Left ventricle myocardium inferior (tissue), 1 donor: Measurements from ENCODE around the gene SLC10A1. TPM values are rescaled to one million over a fixed set of nuclear protein-coding genes. Genes with fewer than 3 reads are reported as not detected.
"Not testable (repeated sequence)": the region's sequence is repeated elsewhere in the genome, so short reads cannot be mapped to it uniquely, and the experiment has no call there.

Experiments used
- DNase-seq: peaks from one replicate; pipeline ENCODE4 v3.0.0-alpha.2; 2020
- H3K27ac ChIP-seq: fragments of 200-600 bp; replicated peaks from 2 replicates; pipeline ENCODE4 v1.8.0; 2021
- H3K27me3 ChIP-seq: fragments of 200-600 bp; 2 replicates; pipeline ENCODE4 v1.8.0; 2021; ENCODE audit warnings: low read depth
- H3K36me3 ChIP-seq: fragments of 200-600 bp; 2 replicates; pipeline ENCODE4 v1.8.0; 2021
- H3K4me1 ChIP-seq: fragments of 200-600 bp; 2 replicates; pipeline ENCODE4 v1.8.0; 2021
- H3K4me3 ChIP-seq: fragments of 200-600 bp; 2 replicates; pipeline ENCODE4 v1.8.0; 2021; ENCODE audit warnings: mild to moderate bottlenecking, moderate library complexity
- H3K9me3 ChIP-seq: fragments of 200-600 bp; replicated peaks from 2 replicates; pipeline ENCODE4 v1.8.0; 2021
- CTCF ChIP-seq: fragments of 200-600 bp; IDR thresholded peaks from 2 replicates; pipeline ENCODE4 v1.8.0; 2021; ENCODE audit warnings: antibody characterized with exemption, mild to moderate bottlenecking, borderline replicate concordance
- intact Hi-C: fragments of 100-400 bp; cut with micrococcal nuclease; formaldehyde crosslinking; loops from one replicate; pipeline ENCODE4 v1.11.0; 2022
- total RNA-seq: library from RNA; stranded (reverse); fragmentation: NEBNext Ultra II Directional; extraction: Animal tissue kit (Norgen Biotek cat#: 25700); gene quantifications from one replicate; pipeline ENCODE4 v1.2.1, GENCODE V29; 2021
- donor health status: DM: no; HTN: yes; CAD: no; lungs with severe emphysema.

Gene SLC10A1
- total RNA-seq, 1 donor from 2014 or later, result not detected

- Histone ChIP-seq H3K4me1 (no peaks in the 10 kb centered on the region), H3K36me3 (no peaks in the 10 kb centered on the region), H3K27ac (no peak overlapping the region), H3K9me3 (no peaks in the 10 kb centered on the region), H3K27me3 (peaks cover 98% of the 10 kb centered on the region), H3K4me3 (no peak overlapping the region)
- TF ChIP-seq CTCF, result no peak
- intact Hi-C loops, result no loop called here
- DNase-seq, result no peak
Measured at GRCh38 chr14:69816216-69816615, 19.2 kb upstream of the SLC10A1 start.

GRCh38 chr14:69815556-69815955, 18.5 kb upstream of the SLC10A1 start:
- no peak for DNase-seq
- no peaks in the 10 kb centered on the region for H3K9me3 ChIP-seq
- H3K36me3 ChIP-seq, result no peaks in the 10 kb centered on the region
- no peaks in the 10 kb centered on the region for H3K4me1 ChIP-seq
- H3K27ac ChIP-seq, result no peak overlapping the region
- TF ChIP-seq CTCF, result no peak
- intact Hi-C loops, result no loop called here
- H3K4me3 ChIP-seq, result no peak overlapping the region
- H3K27me3 ChIP-seq, result peaks cover 98% of the 10 kb centered on the region

- DNase-seq, result no peak
- H3K9me3 ChIP-seq, result no peaks in the 10 kb centered on the region
- no peak overlapping the region for H3K4me3 ChIP-seq
- intact Hi-C loops, result no loop called here
- TF ChIP-seq CTCF, result no peak
- H3K27ac ChIP-seq, result no peak overlapping the region
- H3K27me3 ChIP-seq, result peaks cover 89% of the 10 kb centered on the region
- H3K4me1 ChIP-seq, result no peaks in the 10 kb centered on the region
- H3K36me3 ChIP-seq, result no peaks in the 10 kb centered on the region
Measured at GRCh38 chr14:69814397-69814796, 17.4 kb upstream of the SLC10A1 start.

- H3K27me3 ChIP-seq, result peaks cover 83% of the 10 kb centered on the region
- H3K9me3 ChIP-seq, intact Hi-C loops, H3K4me1 ChIP-seq, H3K36me3 ChIP-seq, DNase-seq, H3K4me3 ChIP-seq, H3K27ac ChIP-seq: not testable (repeated sequence)
Measured at GRCh38 chr14:69813346-69813745, 16.3 kb upstream of the SLC10A1 start.

GRCh38 chr14:69812711-69813110, 15.7 kb upstream of the SLC10A1 start:
- intact Hi-C loops, result no loop called here
- Histone ChIP-seq H3K27ac (no peak overlapping the region), H3K9me3 (no peaks in the 10 kb centered on the region)

GRCh38 chr14:69811868-69812252, 14.8 kb upstream of the SLC10A1 start:
- no peak for DNase-seq
- Histone ChIP-seq H3K4me1 (no peaks in the 10 kb centered on the region), H3K36me3 (no peaks in the 10 kb centered on the region), H3K4me3 (no peak overlapping the region), H3K27ac (no peak overlapping the region), H3K9me3 (no peaks in the 10 kb centered on the region), H3K27me3 (peaks cover 70% of the 10 kb centered on the region)
- no peak for TF ChIP-seq CTCF
- intact Hi-C loops, result no loop called here

More at GRCh38 chr14:69812711-69813110, 15.7 kb upstream of the SLC10A1 start:
- TF ChIP-seq CTCF, result no peak
- Histone ChIP-seq H3K4me3 (no peak overlapping the region), H3K27me3 (peaks cover 79% of the 10 kb centered on the region), H3K4me1 (no peaks in the 10 kb centered on the region), H3K36me3 (no peaks in the 10 kb centered on the region)
- DNase-seq, result no peak
